ENCODE measurements around the gene APOB. TPM values are rescaled to one million over a fixed set of nuclear protein-coding genes. Genes with fewer than 3 reads are reported as not detected.

The APOB gene
- total and polyA plus RNA-seq, 8 donors, result 0.03 to 3.2 (median 0.09) TPM

- no peak overlapping the region for H3K27ac ChIP-seq
- ATAC-seq, result no peak
Observed at GRCh38 chr2:20972110-20972509, 71.8 kb downstream of the APOB start.

GRCh38 chr2:20970068-20970467, 73.8 kb downstream of the APOB start:
- H3K4me3 ChIP-seq, result no peak overlapping the region
- intact Hi-C loops (cut with DNase I), result no loop called here
- FAIRE-seq (no peak), DNase-seq (no peak), ATAC-seq (no peak)
- no peak overlapping the region for H3K27ac ChIP-seq
- 73 to 87% methylated on average over 4 of the region's 4 CpGs for WGBS, 2 donors
- no peaks in the 10 kb centered on the region for H3K27me3 ChIP-seq
- H3K4me1 ChIP-seq, result no peaks in the 10 kb centered on the region
- H3K36me3 ChIP-seq, result no peaks in the 10 kb centered on the region
- TF ChIP-seq CTCF (IDR thresholded peaks at IDR 0.05), result no peak
- no peaks in the 10 kb centered on the region for H3K9me3 ChIP-seq

More at GRCh38 chr2:20972110-20972509, 71.8 kb downstream of the APOB start:
- DNase-seq (no peak), FAIRE-seq (no peak)
- no peaks in the 10 kb centered on the region for H3K4me1 ChIP-seq
- H3K9me3 ChIP-seq, result no peaks in the 10 kb centered on the region
- WGBS, 2 donors, result 39 to 47% methylated on average over 5 of the region's 5 CpGs
- no peak for TF ChIP-seq CTCF (IDR thresholded peaks at IDR 0.05)
- no peaks in the 10 kb centered on the region for H3K36me3 ChIP-seq
- H3K4me3 ChIP-seq, result no peak overlapping the region
- intact Hi-C loops (cut with DNase I), result no loop called here
- no peaks in the 10 kb centered on the region for H3K27me3 ChIP-seq

- no peak for TF ChIP-seq CTCF (IDR thresholded peaks at IDR 0.05)
- H3K4me1 ChIP-seq, result no peaks in the 10 kb centered on the region
- DNase-seq, result no peak
- no peaks in the 10 kb centered on the region for H3K27me3 ChIP-seq
- H3K4me3 ChIP-seq, result no peak overlapping the region
- FAIRE-seq, result no peak
- H3K9me3 ChIP-seq, result no peaks in the 10 kb centered on the region
- no peak overlapping the region for H3K27ac ChIP-seq
- intact Hi-C loops (cut with DNase I), result loop anchor here in 2 of 3 donors (5.0 to 10.0 kb wide), 2 partner anchors 299 to 301 kb away; partner anchors contain the start of gene GDF7 (in 2 of the 2)
- WGBS, 2 donors, result 58 to 74% methylated on average over 10 of the region's 10 CpGs
- H3K36me3 ChIP-seq, result no peaks in the 10 kb centered on the region
- ATAC-seq, result no peak
Observed at GRCh38 chr2:20966061-20966595, 77.7 kb downstream of the APOB start.

GRCh38 chr2:20965221-20965620, 78.7 kb downstream of the APOB start:
- FAIRE-seq (no peak), ATAC-seq (no peak), DNase-seq (no peak)
- intact Hi-C loops (cut with DNase I), result loop anchor here in 2 of 3 donors (5.0 to 10.0 kb wide), 2 partner anchors 298 to 300 kb away; partner anchors contain the start of gene GDF7 (in 2 of the 2)
- no peak overlapping the region for H3K4me3 ChIP-seq
- no peak for TF ChIP-seq CTCF (IDR thresholded peaks at IDR 0.05)
- H3K36me3 ChIP-seq, result no peaks in the 10 kb centered on the region
- no peaks in the 10 kb centered on the region for H3K27me3 ChIP-seq
- no peaks in the 10 kb centered on the region for H3K4me1 ChIP-seq
- no peaks in the 10 kb centered on the region for H3K9me3 ChIP-seq
- no peak overlapping the region for H3K27ac ChIP-seq
- WGBS, 2 donors, result 63% methylated on average over 5 of the region's 5 CpGs

GRCh38 chr2:20963867-20964266, 80.0 kb downstream of the APOB start:
- DNase-seq (no peak), ATAC-seq (no peak), FAIRE-seq (no peak)
- intact Hi-C loops (cut with DNase I), result loop anchor here in 2 of 3 donors (5.0 to 10.0 kb wide), 2 partner anchors 299 to 302 kb away; partner anchors contain the start of gene GDF7 (in 1 of the 2)
- Histone ChIP-seq H3K9me3 (no peaks in the 10 kb centered on the region), H3K4me3 (no peak overlapping the region), H3K27me3 (no peaks in the 10 kb centered on the region), H3K4me1 (no peaks in the 10 kb centered on the region), H3K36me3 (no peaks in the 10 kb centered on the region), H3K27ac (no peak overlapping the region)
- TF ChIP-seq CTCF (IDR thresholded peaks at IDR 0.05), result no peak
- 39 to 50% methylated on average over 2 of the region's 2 CpGs for WGBS, 2 donors

Measured in pancreas (tissue), 10 donors.